HEK293 (cell line): ENCODE measurements around the gene PRMT6.

Experiments
- CTCF ChIA-PET: fragments of 350-600 bp; formaldehyde crosslinking; extraction: SDS; loops from one replicate; lab custom pipeline; 2021; ENCODE audit warnings: antibody characterized with exemption; lab: Yijun Ruan, JAX
- POLR2A ChIA-PET: fragments of 300-600 bp; formaldehyde crosslinking; extraction: SDS; loops from one replicate; lab custom pipeline; 2020; ENCODE audit warnings: antibody characterized with exemption, inconsistent platforms; lab: Yijun Ruan, JAX
- H3K27ac ChIP-seq: fragments of 200-500 bp; sonication (Bioruptor generic); 2 replicates; pipeline ENCODE4 v1.5.1; 2014; ENCODE audit warnings: low read depth, low read length, control low read depth, inconsistent platforms; ENCODE audit errors: extremely low read depth
- H3K36me3 ChIP-seq, 2 experiments: fragments of 200-500 bp in 1 of 2; sonication (Bioruptor generic) in 1 of 2; 1 replicate in 1 of 2; 2 replicates in 1 of 2; pipeline ENCODE4 v1.5.1; 2014 to 2017; ENCODE audit warnings: inconsistent platforms in 2 of 2, low read length in 2 of 2; ENCODE audit not compliant: control insufficient read depth in 2 of 2, insufficient read depth in 1 of 2
- H3K4me1 ChIP-seq: fragments of 200-500 bp; sonication (Bioruptor generic); 2 replicates; pipeline ENCODE4 v1.5.1; 2014; ENCODE audit warnings: mild to moderate bottlenecking, low read length, inconsistent platforms; ENCODE audit not compliant: control insufficient read depth, insufficient read depth
- H3K4me3 ChIP-seq: 2 replicates; pipeline ENCODE4 v1.5.1; 2011; ENCODE audit warnings: low read depth, mild to moderate bottlenecking, control low read depth, low read length, moderate library complexity
- H3K9me3 ChIP-seq: fragments of 200-500 bp; sonication (Bioruptor generic); 2 replicates; pipeline ENCODE4 v1.5.1; 2014; ENCODE audit warnings: low read depth, low read length, inconsistent platforms; ENCODE audit not compliant: control insufficient read depth, insufficient read depth
- ATF2 ChIP-seq: fragments of 450-650 bp; formaldehyde crosslinking; IDR thresholded peaks from 2 replicates; pipeline ENCODE4 v1.5.1; 2016; ENCODE audit warnings: missing biosample characterization, missing genetic modification characterization, low read depth
- GFI1B ChIP-seq: fragments of 450-650 bp; formaldehyde crosslinking; IDR thresholded peaks from 2 replicates; pipeline ENCODE4 v1.5.1; 2016; ENCODE audit warnings: missing biosample characterization, missing genetic modification characterization
- KLF9 ChIP-seq: fragments of 450-650 bp; formaldehyde crosslinking; IDR thresholded peaks from 2 replicates; pipeline ENCODE4 v1.5.1; 2016; ENCODE audit warnings: missing biosample characterization, missing genetic modification characterization, low read depth
- YY1 ChIP-seq: fragments of 450-650 bp; formaldehyde crosslinking; IDR thresholded peaks from 2 replicates; pipeline ENCODE4 v1.5.1; 2018; ENCODE audit warnings: missing biosample characterization, missing genetic modification characterization
- ZBTB11 ChIP-seq: fragments of 450-650 bp; formaldehyde crosslinking; conservative IDR thresholded peaks from 2 replicates; pipeline ENCODE4 v1.5.1; 2016; ENCODE audit warnings: low read depth, missing biosample characterization, missing genetic modification characterization
- ZBTB21 ChIP-seq: fragments of 450-650 bp; formaldehyde crosslinking; IDR thresholded peaks from 2 replicates; pipeline ENCODE4 v1.5.1; 2017; ENCODE audit warnings: missing biosample characterization, missing genetic modification characterization
- ZBTB48 ChIP-seq: fragments of 450-650 bp; formaldehyde crosslinking; IDR thresholded peaks from 2 replicates; pipeline ENCODE4 v1.5.1; 2016; ENCODE audit warnings: missing biosample characterization, missing genetic modification characterization
- ZBTB49 ChIP-seq: fragments of 450-650 bp; formaldehyde crosslinking; IDR thresholded peaks from 2 replicates; pipeline ENCODE4 v1.5.1; 2016; ENCODE audit warnings: missing biosample characterization, missing genetic modification characterization, low read depth
- ZBTB7A ChIP-seq: fragments of 450-650 bp; formaldehyde crosslinking; IDR thresholded peaks from 2 replicates; pipeline ENCODE4 v1.5.1; 2016; ENCODE audit warnings: low read depth, missing biosample characterization, missing genetic modification characterization
- ZFP41 ChIP-seq: fragments of 450-650 bp; formaldehyde crosslinking; IDR thresholded peaks from 2 replicates; pipeline ENCODE4 v1.5.1; 2016; ENCODE audit warnings: missing biosample characterization, missing genetic modification characterization, borderline replicate concordance
- ZFP69B ChIP-seq: fragments of 450-650 bp; formaldehyde crosslinking; IDR thresholded peaks from 2 replicates; pipeline ENCODE4 v1.5.1; 2016; ENCODE audit warnings: missing biosample characterization, missing genetic modification characterization
- ZNF148 ChIP-seq: fragments of 450-650 bp; formaldehyde crosslinking; IDR thresholded peaks from 2 replicates; pipeline ENCODE4 v1.5.0; 2017; ENCODE audit warnings: missing biosample characterization, missing genetic modification characterization, borderline replicate concordance
- ZNF157 ChIP-seq: fragments of 450-650 bp; formaldehyde crosslinking; IDR thresholded peaks from 2 replicates; pipeline ENCODE4 v1.5.1; 2016; ENCODE audit warnings: missing biosample characterization, missing genetic modification characterization
- ZNF174 ChIP-seq: fragments of 450-650 bp; formaldehyde crosslinking; IDR thresholded peaks from 2 replicates; pipeline ENCODE4 v1.5.0; 2017; ENCODE audit warnings: missing biosample characterization, mild to moderate bottlenecking, missing genetic modification characterization
- ZNF23 ChIP-seq: fragments of 450-650 bp; formaldehyde crosslinking; IDR thresholded peaks from 2 replicates; pipeline ENCODE4 v1.5.1; 2016; ENCODE audit warnings: missing biosample characterization, missing genetic modification characterization, borderline replicate concordance
- ZNF302 ChIP-seq: fragments of 450-650 bp; formaldehyde crosslinking; IDR thresholded peaks from 2 replicates; pipeline ENCODE4 v1.5.1; 2016; ENCODE audit warnings: missing biosample characterization, missing genetic modification characterization, low read depth
- ZNF354C ChIP-seq: fragments of 450-650 bp; formaldehyde crosslinking; IDR thresholded peaks from 2 replicates; pipeline ENCODE4 v1.5.1; 2016; ENCODE audit warnings: missing biosample characterization, missing genetic modification characterization, low read depth, borderline replicate concordance
- ZNF529 ChIP-seq: fragments of 450-650 bp; formaldehyde crosslinking; IDR thresholded peaks from 2 replicates; pipeline ENCODE4 v1.5.1; 2017; ENCODE audit warnings: missing genetic modification characterization, missing biosample characterization; ENCODE audit not compliant: insufficient replicate concordance
- ZNF645 ChIP-seq: fragments of 450-650 bp; formaldehyde crosslinking; IDR thresholded peaks from 2 replicates; pipeline ENCODE4; 2016; ENCODE audit warnings: missing biosample characterization, missing genetic modification characterization
- ZNF768 ChIP-seq: fragments of 450-650 bp; formaldehyde crosslinking; IDR thresholded peaks from 2 replicates; pipeline ENCODE4 v1.5.1; 2018; ENCODE audit warnings: missing biosample characterization, mild to moderate bottlenecking, missing genetic modification characterization
- ZSCAN23 ChIP-seq: fragments of 450-650 bp; formaldehyde crosslinking; IDR thresholded peaks from 2 replicates; pipeline ENCODE4 v1.5.1; 2016; ENCODE audit warnings: missing biosample characterization, missing genetic modification characterization
- ZSCAN5A ChIP-seq: fragments of 450-650 bp; formaldehyde crosslinking; IDR thresholded peaks from 2 replicates; pipeline ENCODE4 v1.5.1; 2016; ENCODE audit warnings: missing biosample characterization, missing genetic modification characterization

PRMT6 gene

GRCh38 chr1:107057197-107058133 is 991 bp downstream of the PRMT6 start:
- H3K4me1 ChIP-seq: no peaks in the 10 kb centered on the region
- ChIA-PET POLR2A (interaction anchor here (1.0 to 1.3 kb wide), 2 partner anchors 83 kb away, joined by 3 read pairs; partner anchors contain the start of gene NTNG1), CTCF (interaction anchor here (0.6 to 0.8 kb wide), 3 partner anchors 19 to 85 kb away, joined by 3 read pairs; no protein-coding TSS in a partner anchor)
- H3K36me3 ChIP-seq: peaks cover 0 to 16% of the 10 kb centered on the region in 2 experiments; a peak in 1 of 3 replicates
- H3K9me3 ChIP-seq: no peaks in the 10 kb centered on the region
- peak overlapping the region; percentile 72 for H3K27ac ChIP-seq
- peak overlapping the region; percentile 72 for H3K4me3 ChIP-seq
- TF ChIP-seq ZFP41 (tag by site-specific recombination): no peak
- no peak for TF ChIP-seq ZNF148
- no peak for TF ChIP-seq ZBTB48 (tag by site-specific recombination)
- TF ChIP-seq ZBTB49: no peak
- no peak for TF ChIP-seq ZNF157
- TF ChIP-seq ZNF354C (tag by site-specific recombination): no peak
- no peak for TF ChIP-seq ZNF302
- TF ChIP-seq ZBTB21 (tag by site-specific recombination): no peak
- TF ChIP-seq ATF2: no peak
- no peak for TF ChIP-seq ZSCAN23 (tag by site-specific recombination)
- no peak for TF ChIP-seq ZBTB11 (tag by site-specific recombination)
- no peak; the same call in none of the 2 replicates for TF ChIP-seq YY1 (tag by site-specific recombination)
- no peak for TF ChIP-seq ZFP69B (tag by site-specific recombination)
- TF ChIP-seq KLF9 (tag by site-specific recombination): peak; percentile 64
- no peak for TF ChIP-seq ZNF174 (tag by site-specific recombination)
- TF ChIP-seq ZBTB7A (tag by site-specific recombination): no peak
- TF ChIP-seq ZNF529 (tag by site-specific recombination): no peak
- TF ChIP-seq ZNF23 (tag by site-specific recombination): no peak
- no peak for TF ChIP-seq ZSCAN5A
- TF ChIP-seq ZNF768 (tag by site-specific recombination): no peak
- TF ChIP-seq ZNF645 (tag by site-specific recombination): no peak
- TF ChIP-seq GFI1B (tag by site-specific recombination): no peak
